ENCODE results near the gene UFC1.
"Not testable (repeated sequence)": the region's sequence is repeated elsewhere in the genome, so short reads cannot be mapped to it uniquely, and the experiment has no call there.

Gene UFC1

GRCh38 chr1:161153682-161154337 lies at the start of gene UFC1:
Gene UFC1, plus strand, starts transcription at chr1:161153978. Its CDS starts 20 bp downstream, at chr1:161153998.
- peak; percentile 93 for DNase-seq (ENCODE audit: low spot score)

GRCh38 chr1:161106431-161106830 lies 47.3 kb upstream of the UFC1 start:
- no peak for DNase-seq (ENCODE audit: low spot score)

DNA sequence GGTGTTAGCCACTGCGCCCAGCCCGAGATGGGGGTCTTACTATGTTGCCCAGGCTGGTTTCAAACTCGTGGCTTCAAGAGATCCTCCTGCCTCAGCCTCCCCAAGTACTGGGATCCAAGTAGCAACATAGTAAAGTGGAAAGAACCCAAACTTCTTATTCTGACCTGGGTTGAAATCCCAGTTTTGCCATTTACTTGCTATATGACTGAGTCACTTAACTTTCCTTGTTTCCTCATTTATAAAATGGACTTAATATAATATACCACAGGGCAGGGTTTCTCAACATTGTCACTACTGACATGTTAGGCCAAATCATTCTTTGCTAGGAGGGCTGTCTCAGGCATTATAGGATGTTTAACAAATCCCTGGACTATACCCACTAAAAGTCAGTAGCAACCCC lies 42.7 kb upstream of the UFC1 start:
- DNase-seq (ENCODE audit: low spot score): no peak

DNA sequence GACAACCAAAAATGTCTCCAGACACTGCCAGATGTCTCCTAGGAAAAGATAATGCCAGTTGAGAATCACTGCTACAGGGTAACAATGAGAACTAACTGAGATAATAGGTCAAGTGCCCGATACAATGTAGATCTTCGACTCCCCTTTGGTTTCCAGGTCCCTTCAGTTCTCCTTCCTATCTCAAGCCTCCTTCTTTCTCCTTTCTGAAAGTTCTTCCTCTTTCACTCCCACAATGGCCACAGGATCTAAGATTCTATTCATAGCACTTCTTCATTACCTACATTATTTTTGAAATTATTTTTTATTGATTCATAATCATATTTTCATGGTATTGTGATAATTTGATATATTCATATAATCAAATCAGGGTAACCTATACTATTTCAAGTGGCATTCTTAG lies 42.3 kb upstream of the UFC1 start:
- DNase-seq (ENCODE audit: low spot score): no peak

DNA sequence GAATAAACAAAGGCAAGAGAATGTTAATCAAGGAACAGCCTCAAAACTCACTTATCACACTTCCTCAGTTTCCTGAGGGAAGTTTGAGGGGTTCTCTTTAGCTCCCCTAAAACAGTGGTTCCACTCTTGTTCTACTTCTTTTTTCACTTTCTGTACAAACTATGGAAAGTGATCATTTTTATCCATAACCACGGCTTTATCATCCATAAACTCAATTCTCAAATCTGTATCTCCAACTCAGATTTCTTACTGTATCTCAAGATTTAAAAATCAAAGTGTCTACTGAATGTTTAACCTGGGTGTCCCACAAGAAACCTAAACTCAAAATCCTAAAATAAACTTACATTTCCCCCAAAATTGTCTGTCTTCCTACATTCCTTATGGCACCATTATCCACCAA lies 39.9 kb upstream of the UFC1 start:
- no peak for DNase-seq (ENCODE audit: low spot score)

DNA sequence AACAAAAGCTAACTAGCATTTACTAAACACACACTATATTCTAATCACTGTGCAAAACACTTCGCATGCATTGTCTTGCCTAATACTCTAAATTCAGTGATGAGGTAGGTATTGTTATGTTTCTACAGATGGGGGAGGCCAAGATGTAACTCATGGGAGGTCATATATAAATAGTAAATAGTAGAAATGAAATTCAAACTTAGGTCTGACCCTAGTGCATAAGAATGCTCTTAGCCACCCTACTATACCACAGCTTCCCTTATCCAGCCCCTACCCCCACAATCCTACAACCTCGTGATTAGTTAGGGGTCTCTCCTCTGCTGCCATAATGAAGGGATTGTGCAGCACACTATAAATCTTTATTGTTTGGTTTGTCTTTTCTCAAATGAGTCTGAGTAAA lies 39.2 kb upstream of the UFC1 start:
- DNase-seq (ENCODE audit: low spot score): no peak

DNA sequence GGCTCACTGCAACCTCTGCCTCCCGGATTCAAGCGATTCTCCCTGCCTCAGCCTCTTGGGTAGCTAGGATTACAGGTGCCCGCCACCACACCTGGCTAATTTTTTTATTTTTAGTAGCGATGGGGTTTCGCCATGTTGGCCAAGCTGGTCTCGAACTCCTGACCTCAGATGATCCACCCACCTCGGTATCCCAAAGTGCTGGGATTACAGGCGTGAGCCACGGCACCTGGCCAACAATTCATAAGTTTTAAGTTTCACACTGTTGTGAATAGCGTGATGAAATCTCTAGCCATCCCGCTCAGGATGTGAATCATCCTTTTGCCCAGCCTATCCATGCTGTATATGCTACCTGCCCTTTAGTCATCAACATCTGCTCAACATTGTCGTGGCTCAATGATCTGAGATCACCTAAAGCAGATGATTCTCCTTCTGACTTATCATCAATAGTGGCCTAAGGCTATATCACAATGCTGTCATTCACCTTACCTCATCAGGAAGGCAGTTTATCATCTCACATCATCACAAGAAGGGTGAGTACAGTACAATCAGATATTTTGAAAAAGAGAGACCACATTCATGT lies 38.6 kb upstream of the UFC1 start:
- no peak for DNase-seq (ENCODE audit: low spot score)

DNA sequence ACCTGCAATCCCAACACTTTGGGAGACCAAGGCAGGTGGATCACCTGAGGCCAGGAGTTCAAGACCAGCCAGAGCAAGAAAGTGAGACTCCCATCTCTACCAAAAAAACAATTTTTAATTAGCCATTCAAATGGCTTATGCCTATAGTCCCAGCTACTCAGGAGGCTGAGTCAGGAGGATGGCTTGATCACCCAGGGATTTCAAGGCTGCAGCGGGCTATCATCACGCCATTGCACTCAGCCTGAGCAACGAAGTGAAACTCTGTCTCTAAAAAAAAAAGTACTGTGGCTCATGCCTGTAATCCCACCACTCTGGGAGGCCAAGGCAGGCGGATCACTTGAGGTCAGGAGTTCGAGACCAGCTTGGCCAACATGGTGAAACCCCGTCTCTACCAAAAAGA lies 37.8 kb upstream of the UFC1 start:
- not testable (repeated sequence) for DNase-seq (ENCODE audit: low spot score)

GRCh38 chr1:161117759-161118581 lies 35.8 kb upstream of the UFC1 start, which contains the start of the genes NIT1 and PFDN2:
Gene NIT1, plus strand, starts transcription at chr1:161118105. Its CDS starts 72 bp downstream, at chr1:161118177.
Gene PFDN2, minus strand, starts transcription at chr1:161118037. Its CDS starts 11 bp downstream, at chr1:161118026.
- peak; percentile 88 for DNase-seq (ENCODE audit: low spot score)

GRCh38 chr1:161119092-161119903 lies 34.5 kb upstream of the UFC1 start:
- DNase-seq (ENCODE audit: low spot score): peak; percentile 66

GRCh38 chr1:161121042-161121650 lies 32.6 kb upstream of the UFC1 start:
- no peak for DNase-seq (ENCODE audit: low spot score)

- no peak for DNase-seq (ENCODE audit: low spot score)
These were observed 31.9 kb upstream of the UFC1 start for GRCh38 chr1:161121834-161122233.

DNA sequence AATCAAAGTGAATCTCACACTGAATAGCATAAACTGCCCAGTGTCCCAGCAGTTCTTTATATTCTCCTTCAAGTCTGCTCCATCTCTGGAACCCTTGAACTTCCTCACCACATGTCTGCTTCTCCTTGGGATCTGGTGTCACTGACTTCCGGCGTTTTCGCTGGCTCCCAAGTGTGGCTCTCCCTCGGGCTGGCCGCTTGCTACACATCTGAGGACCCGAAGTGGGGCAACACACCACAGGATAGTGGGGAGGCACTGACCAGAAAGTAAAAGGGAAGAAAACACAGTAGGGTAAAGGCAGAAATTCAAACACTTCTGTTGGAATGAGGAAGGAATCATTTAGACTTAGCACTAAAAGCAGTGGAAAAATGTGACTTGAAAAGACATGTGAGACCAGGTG lies 30.8 kb upstream of the UFC1 start:
- no peak for DNase-seq (ENCODE audit: low spot score)

- DNase-seq (ENCODE audit: low spot score): no peak
These were observed 26.1 kb upstream of the UFC1 start for GRCh38 chr1:161127649-161128048.

GRCh38 chr1:161128591-161129420 lies 25.0 kb upstream of the UFC1 start:
- no peak for DNase-seq (ENCODE audit: low spot score)

DNA sequence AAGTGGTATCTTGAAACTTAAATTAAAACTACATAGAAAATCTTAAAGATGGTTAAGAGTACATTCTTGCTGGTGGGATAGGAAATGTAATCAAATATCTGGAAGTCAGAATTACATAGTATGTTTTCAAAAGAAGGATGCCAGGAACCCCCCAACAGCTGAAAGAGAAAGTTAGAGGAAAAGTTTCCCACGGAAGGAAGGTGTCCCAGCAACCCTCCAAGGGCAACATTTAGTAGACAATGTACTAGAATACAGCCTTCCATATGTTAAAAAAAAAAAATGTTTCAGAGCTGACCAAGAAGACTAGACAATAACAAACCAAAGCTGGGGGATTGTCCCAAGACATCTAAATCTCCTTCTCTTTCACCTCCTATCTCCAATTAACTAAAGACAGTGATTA lies 23.5 kb upstream of the UFC1 start:
- DNase-seq (ENCODE audit: low spot score): no peak

GRCh38 chr1:161131523-161132409 lies 22.0 kb upstream of the UFC1 start:
- DNase-seq (ENCODE audit: low spot score): peak; percentile 32

DNA sequence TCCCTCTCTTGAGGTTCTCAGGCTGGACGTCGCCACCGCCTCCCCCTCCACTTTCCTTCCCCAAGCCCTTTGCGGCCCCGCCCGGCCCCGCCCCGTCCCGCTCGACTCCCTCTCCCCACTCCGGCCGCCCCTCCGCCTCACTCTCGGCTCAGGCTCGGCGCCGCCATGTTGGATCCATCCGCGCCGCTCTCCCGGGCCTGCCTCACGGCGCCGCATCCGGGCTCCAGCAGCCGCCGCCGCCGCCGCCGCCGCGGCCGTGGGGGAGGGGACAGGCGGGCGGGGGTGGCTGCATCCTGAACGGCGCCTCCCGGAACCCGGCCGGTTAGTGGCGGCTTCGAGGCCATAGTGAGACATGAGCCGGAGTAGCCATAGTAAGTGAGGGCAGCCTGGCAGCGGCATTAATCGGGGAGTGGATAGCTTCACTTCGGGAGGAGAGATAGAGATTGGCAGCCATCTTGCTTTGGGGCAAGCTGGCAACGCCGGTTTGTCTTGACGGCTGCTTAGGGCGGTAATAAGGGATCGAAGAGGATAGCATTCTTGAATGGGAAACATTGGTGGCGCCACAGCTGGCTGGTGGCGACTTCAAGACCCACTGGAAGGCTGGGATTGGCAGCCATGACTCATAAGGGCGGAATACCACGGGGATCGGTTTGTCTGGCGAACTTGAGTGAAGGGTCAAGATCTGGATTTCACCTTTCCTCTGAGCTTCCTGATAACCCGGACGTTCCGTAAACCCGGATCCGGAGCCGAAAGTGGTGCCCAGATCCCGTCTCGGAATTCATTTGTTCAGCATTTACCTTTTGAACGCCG lies 21.2 kb upstream of the UFC1 start, which contains the start of gene DEDD:
DEDD (minus strand) TSS at position 258 of the 810 bp plus-strand sequence. CDS start 8,205 bp downstream, outside the sequence.
- DNase-seq (ENCODE audit: low spot score): peak; percentile 98

Measured in cerebellar cortex (tissue), 1 donor.